DMS53 treated with DMSO at 0.1 percent for 48 hours (cell line): ENCODE results near the gene DDX42.

Source experiments
- DNase-seq: peaks from one replicate; lab custom pipeline; 2025; ENCODE audit not compliant: unreplicated experiment; lab: John Stamatoyannopoulos, UW

The DDX42 gene, protein sequence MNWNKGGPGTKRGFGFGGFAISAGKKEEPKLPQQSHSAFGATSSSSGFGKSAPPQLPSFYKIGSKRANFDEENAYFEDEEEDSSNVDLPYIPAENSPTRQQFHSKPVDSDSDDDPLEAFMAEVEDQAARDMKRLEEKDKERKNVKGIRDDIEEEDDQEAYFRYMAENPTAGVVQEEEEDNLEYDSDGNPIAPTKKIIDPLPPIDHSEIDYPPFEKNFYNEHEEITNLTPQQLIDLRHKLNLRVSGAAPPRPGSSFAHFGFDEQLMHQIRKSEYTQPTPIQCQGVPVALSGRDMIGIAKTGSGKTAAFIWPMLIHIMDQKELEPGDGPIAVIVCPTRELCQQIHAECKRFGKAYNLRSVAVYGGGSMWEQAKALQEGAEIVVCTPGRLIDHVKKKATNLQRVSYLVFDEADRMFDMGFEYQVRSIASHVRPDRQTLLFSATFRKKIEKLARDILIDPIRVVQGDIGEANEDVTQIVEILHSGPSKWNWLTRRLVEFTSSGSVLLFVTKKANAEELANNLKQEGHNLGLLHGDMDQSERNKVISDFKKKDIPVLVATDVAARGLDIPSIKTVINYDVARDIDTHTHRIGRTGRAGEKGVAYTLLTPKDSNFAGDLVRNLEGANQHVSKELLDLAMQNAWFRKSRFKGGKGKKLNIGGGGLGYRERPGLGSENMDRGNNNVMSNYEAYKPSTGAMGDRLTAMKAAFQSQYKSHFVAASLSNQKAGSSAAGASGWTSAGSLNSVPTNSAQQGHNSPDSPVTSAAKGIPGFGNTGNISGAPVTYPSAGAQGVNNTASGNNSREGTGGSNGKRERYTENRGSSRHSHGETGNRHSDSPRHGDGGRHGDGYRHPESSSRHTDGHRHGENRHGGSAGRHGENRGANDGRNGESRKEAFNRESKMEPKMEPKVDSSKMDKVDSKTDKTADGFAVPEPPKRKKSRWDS

GRCh38 chr17:63774141-63774968, at the start of gene DDX42:
Gene DDX42, plus strand, starts transcription at chr17:63774170. Its CDS starts 12,880 bp downstream, at chr17:63787050.
- DNase-seq = no peak

DNA sequence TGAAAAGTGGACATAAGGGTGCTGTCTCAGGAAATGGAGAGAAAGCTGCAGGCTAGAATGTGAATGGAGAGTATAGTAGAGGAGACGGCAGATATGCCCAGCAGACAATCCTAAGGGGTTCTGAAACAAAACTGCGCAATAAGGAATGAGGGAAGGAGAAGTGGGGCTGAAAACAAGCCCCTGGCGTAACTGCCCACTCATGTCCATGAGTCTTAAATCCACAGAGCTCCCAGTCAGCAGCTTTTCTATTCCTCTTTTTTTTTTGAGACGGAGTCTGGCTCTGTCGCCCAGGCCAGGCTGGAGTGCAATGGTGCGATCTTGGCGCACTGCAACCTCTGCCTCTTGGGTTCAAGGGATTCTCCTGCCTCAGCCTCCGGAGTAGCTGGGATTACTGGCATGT, 38.3 kb upstream of the DDX42 start:
- DNase-seq = no peak

DNA sequence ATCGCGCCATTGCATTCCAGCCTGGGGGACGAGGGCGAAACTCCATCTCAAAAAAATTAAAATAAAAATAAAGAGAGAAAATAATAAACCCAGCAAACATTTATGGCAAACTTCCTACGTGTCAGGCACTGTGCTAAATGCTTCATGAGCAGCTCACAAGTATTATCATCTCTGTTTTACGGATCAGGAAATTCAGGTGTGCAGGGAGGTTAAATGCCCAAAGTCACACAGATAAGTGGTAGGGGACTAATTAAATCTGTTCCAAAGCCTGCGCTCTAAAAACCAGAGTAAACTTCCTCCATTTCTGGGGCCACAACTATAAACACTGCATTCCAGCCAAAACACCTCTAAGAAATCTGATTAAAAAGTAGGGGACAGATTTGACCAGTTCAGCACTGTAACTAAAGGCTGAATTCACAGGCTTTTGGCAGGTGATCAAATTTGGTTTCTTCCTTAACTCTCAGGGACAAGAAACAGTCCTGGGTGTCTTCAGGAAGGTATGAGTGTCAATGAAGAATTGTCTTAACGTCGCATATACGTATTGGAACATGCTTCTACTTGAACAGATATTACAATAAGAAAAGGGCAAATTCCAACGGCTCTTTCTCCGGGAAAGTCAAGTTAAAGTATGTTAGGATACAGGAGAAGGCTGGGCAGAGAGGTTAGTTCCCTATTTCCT, 33.4 kb upstream of the DDX42 start:
- no peak for DNase-seq

GRCh38 chr17:63741143-63741407, 32.9 kb upstream of the DDX42 start:
- peak; percentile 21 for DNase-seq

DNA sequence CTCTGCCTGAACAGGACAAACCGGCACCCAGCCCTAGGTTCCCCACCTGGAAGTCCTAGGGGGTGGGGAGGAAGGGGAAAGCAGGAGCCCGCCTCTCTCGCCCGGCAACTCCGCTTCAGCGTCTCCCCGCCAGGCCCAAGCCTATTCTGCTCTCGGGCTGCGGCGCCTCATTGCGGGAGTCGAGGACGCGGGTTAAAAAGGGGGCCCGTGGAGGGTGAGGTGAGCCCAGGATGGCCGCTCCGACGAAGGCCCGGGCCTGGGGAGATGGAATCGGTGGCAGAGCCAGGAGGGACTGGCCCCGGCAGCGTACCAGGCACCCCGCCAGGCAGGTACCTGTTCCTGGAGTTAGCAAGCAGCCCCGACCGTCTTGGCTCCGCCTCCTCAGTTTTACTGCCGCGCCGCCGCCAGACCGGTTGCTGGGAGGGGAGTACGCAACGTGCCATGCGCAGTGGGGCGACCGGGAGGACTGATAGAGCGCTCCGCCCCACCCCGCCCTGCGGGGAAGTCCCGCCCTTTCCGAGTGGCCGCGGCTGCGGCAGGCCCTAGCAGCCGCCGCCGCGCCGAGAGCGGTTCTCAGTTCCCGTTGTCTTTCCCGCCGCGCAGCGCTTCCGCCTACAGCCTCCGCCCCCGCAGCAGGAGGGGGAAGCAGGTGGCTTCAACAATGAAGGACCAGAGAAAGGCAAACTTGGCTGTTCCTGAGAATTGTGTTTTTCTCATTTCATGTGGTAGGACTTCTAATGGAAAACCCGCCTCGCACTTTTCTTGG, 32.4 kb upstream of the DDX42 start, which contains the start of gene STRADA:
TSS of gene STRADA (minus strand) at position 392 of the 766 bp plus-strand sequence. CDS start 13,430 bp downstream, outside the sequence.
- peak; percentile 93 for DNase-seq

- no peak for DNase-seq
Observed at GRCh38 chr17:63751806-63752205, 22.2 kb upstream of the DDX42 start.

GRCh38 chr17:63752707-63753106, 21.3 kb upstream of the DDX42 start:
- DNase-seq = no peak

GRCh38 chr17:63753215-63753614, 20.8 kb upstream of the DDX42 start:
- DNase-seq = no peak

GRCh38 chr17:63754046-63754445, 19.9 kb upstream of the DDX42 start:
- no peak for DNase-seq

DNA sequence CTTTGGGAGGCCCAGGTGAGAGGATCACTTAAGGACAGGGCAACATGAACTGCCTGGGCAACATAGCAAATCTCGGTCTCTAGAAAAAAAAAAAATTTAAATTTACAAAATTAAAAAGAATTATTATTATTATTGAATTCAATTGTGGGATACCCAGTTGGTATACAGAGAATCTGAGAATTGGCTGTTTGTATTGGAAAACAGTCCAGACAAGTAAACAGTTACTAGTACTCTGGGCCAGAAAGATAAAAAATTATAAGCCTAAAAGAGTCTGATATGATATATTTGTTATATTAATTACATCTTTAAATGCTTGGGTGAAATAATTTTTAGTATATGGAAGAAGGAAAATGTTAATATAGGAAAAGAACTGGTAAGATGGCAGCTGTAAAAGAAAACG, 15.5 kb upstream of the DDX42 start:
- no peak for DNase-seq

DNA sequence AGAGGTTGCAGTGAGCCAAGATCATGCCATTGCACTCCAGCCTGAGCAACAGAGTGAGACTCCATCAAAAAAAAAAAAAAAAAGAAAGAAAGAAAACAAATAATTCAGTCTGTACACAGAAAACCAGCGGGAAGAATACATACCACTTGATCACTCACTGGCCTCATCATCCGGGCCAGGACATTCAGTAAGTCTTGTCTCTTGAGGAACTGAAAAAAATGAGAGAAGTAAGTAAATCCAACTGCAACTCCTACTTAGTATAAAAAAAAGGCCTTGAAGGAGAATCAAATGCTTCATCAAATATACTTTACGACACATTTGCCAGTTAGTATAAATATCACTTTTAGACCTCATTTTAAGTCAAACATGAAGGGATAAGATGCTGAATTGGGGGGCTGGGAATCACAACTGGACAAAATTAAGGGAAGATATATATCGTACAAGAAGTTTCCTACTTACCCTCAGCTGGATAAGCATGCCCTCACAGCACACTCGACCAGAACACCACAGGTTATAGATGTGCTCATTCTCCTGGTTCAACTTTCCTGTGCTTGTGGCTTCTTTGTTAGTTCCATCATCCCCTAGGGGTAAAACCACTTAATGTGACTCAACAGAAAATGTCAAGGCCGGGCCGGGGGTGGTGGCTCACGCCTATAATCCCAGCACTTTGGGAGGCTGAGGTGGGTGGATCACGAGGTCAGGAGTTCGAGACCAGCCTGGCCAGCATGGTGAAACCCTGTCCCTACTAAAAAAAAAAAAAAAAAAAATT, 13.0 kb upstream of the DDX42 start:
- no peak for DNase-seq

- no peak for DNase-seq
Observed at GRCh38 chr17:63762161-63763078, 11.6 kb upstream of the DDX42 start.

DNA sequence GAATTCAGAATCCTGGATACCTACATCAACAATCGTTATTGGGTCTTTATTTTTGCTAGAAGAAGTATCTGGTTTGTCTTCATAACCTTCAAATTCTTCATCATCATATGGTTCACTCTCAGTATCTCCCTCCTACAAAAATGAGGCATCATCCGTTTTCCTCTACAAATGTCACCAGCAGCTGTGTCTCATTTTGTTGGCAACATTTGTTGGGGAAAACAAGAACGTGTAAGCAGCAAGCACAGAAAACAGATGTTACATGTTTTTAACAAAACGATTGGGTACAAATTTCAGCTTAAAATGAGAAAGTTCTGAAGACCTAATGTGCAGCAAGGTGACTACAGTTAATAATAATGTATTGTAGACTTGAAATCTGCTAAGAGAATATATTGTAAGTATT, 9.3 kb upstream of the DDX42 start:
- no peak for DNase-seq

- DNase-seq = no peak
Observed at GRCh38 chr17:63766754-63767153, 7.2 kb upstream of the DDX42 start.

DNA sequence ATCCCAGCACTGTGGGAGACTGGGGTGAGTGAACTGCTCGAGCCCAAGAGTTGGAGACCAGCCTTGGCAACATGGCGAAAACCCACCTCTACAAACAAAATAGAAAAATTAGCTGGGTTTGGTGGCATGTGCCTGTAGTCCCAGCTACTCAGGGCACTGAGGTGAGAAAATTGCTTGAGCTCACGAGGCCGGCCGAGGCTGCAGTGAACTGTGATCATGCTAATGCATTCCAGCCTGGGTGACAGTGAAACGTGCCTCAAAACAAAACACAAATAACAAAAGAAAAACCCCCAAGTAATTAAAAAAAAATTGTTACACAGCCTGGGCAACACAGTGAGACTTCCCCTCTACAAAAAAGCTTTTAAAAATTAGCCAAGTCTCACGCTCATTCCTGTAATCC, 5.5 kb upstream of the DDX42 start:
- no peak for DNase-seq

DNA sequence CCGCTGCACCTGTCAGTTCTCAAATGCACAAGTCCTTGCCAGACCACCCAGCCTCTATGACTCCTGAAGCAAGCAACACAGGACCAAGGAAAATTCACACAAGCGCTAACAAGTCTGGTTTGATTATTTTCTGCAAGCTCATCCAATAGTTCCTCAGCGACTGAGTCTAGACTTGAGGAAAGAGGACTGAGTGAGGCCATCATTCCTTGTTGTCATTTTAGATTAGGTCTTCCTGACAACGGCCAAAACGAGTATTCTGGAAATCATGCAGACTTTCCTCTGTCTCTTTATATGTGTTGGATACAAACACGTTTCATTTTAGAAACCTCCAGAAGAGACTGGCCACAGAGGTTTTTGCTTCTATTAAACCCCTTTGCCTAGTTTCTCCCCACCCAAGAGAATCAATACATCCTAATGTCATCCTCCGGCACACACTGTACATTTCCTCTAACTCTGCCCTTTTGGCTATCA, 1.1 kb upstream of the DDX42 start:
- no peak for DNase-seq

DNA sequence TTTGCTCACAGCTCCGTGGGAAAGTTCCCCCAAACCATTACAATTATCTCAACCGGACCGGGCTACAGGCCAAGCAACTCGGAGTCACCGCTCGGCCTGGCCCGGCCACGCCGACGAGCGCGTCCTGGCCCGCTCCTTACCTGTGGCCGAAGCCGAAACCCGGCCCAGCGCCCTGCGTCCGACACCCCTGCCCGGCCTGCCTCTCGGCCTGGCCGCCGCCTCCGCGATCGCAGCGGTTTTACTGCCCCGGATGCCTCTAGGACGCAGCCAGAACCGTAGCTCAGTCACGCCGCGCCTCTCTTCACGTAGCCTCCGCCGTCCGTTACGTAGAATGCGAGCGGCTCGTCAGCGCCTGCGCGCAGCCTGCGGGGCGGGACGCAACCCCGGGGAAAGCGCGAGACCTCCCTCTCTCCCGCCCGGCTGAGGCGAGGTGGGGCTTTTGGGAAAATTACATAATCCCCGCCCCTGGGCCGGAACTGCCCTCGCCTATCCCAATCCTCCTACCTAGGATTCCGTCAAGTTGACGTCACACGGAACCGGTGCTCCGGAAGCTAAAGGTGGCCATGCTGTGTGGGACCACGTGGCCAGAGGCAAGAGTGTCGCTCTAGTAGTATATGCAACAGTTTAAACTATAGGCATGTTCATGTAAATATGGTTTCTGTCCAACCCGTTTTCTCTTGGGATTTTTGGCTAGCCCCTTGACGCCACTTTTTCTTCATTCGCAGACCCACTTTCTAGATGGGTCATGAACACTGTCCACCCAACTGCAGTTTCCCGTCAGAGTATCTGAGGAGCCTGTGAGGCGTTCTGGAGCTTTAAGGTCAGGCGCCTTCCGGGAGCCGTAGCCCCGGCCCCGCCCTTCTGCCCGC, 464 bp upstream of the DDX42 start, which contains the start of gene CCDC47:
TSS of gene CCDC47 (minus strand) at position 326 of the 869 bp plus-strand sequence. CDS start 7,422 bp downstream, outside the sequence.
- peak; percentile 94 for DNase-seq
